Right hindlimb (tissue), 1 donor: Measurements from ENCODE around the gene PLEKHG4B.
"Not testable (repeated sequence)": the region's sequence is repeated elsewhere in the genome, so short reads cannot be mapped to it uniquely, and the experiment has no call there.

Experiments
- DNase-seq: peaks from one replicate; pipeline ENCODE4 v3.0.0-alpha.2; 2018

PLEKHG4B gene

GRCh38 chr5:204966-205670, 113.2 kb downstream of the PLEKHG4B start:
- no peak for DNase-seq

GRCh38 chr5:206406-206805, 114.4 kb downstream of the PLEKHG4B start:
- no peak for DNase-seq

GRCh38 chr5:206927-207536, 115.1 kb downstream of the PLEKHG4B start:
- no peak for DNase-seq

GRCh38 chr5:207599-207998, 115.6 kb downstream of the PLEKHG4B start:
- DNase-seq, result no peak

GRCh38 chr5:208449-209114, 116.6 kb downstream of the PLEKHG4B start:
- DNase-seq, result no peak

GRCh38 chr5:213803-214395, 121.9 kb downstream of the PLEKHG4B start:
- no peak for DNase-seq

GRCh38 chr5:215256-215655, 123.3 kb downstream of the PLEKHG4B start:
- not testable (repeated sequence) for DNase-seq

- not testable (repeated sequence) for DNase-seq
These were observed 124.1 kb downstream of the PLEKHG4B start for GRCh38 chr5:216076-216475.

GRCh38 chr5:217494-218456, 125.8 kb downstream of the PLEKHG4B start, which contains the start of the genes CCDC127 and SDHA:
CCDC127 (minus strand) TSS chr5:218153; CDS start chr5:216849, 1,304 bp downstream.
SDHA (plus strand) TSS chr5:218320; CDS start chr5:218356, 36 bp downstream.
- DNase-seq, result peak; percentile 99

GRCh38 chr5:218457-219291, 126.7 kb downstream of the PLEKHG4B start:
- peak; percentile 38 for DNase-seq

GRCh38 chr5:219460-219863, 127.5 kb downstream of the PLEKHG4B start:
- DNase-seq, result no peak

GRCh38 chr5:219991-220390, 128.0 kb downstream of the PLEKHG4B start:
- no peak for DNase-seq

GRCh38 chr5:222951-223715, 131.2 kb downstream of the PLEKHG4B start:
- DNase-seq, result not testable (repeated sequence)

GRCh38 chr5:223791-224190, 131.8 kb downstream of the PLEKHG4B start:
- no peak for DNase-seq

- DNase-seq, result no peak
These were observed 133.4 kb downstream of the PLEKHG4B start for GRCh38 chr5:225334-225733.

GRCh38 chr5:227375-227774, 135.4 kb downstream of the PLEKHG4B start:
- DNase-seq, result not testable (repeated sequence)

- no peak for DNase-seq
These were observed 136.9 kb downstream of the PLEKHG4B start for GRCh38 chr5:228886-229285.

- no peak for DNase-seq
These were observed 138.7 kb downstream of the PLEKHG4B start for GRCh38 chr5:230711-231110.

GRCh38 chr5:231661-232060, 139.7 kb downstream of the PLEKHG4B start:
- no peak for DNase-seq

- not testable (repeated sequence) for DNase-seq
These were observed 141.5 kb downstream of the PLEKHG4B start for GRCh38 chr5:233426-233825.
